Activated T-cell treated with anti-CD3 and anti-CD28 coated beads, Interleukin-2, amount 50 U/mL, for 4 hours (primary cell): ENCODE results near the gene EPN3. TPM values are rescaled to one million over a fixed set of nuclear protein-coding genes. Genes with fewer than 3 reads are reported as not detected.

Experiments used
- ATAC-seq, 2 donors: fragments of 200-7000 bp; cut with Tn5 transposase; one replicate each; pipeline ENCODE4 v1.10.0; 2021
- DNase-seq: peaks from one replicate; pipeline ENCODE4 v3.0.0-alpha.2; 2020
- H3K27me3 Mint-ChIP-seq: one replicate; pipeline ENCODE4 v1.8.0; 2021; ENCODE audit warnings: low read depth, mixed read lengths
- H3K36me3 Mint-ChIP-seq: one replicate; pipeline ENCODE4 v1.8.0; 2022; ENCODE audit warnings: mixed read lengths; ENCODE audit not compliant: insufficient read depth
- H3K4me1 Mint-ChIP-seq: one replicate; pipeline ENCODE4 v1.8.0; 2021; ENCODE audit warnings: low read depth, mixed read lengths
- H3K4me3 Mint-ChIP-seq: one replicate; pipeline ENCODE4 v1.8.0; 2021; ENCODE audit warnings: mild to moderate bottlenecking, moderate library complexity, mixed read lengths
- H3K9me3 Mint-ChIP-seq: one replicate; pipeline ENCODE4 v1.8.0; 2021; ENCODE audit warnings: mixed read lengths
- total RNA-seq, 3 donors: library from RNA; stranded (reverse); gene quantifications; one replicate each; pipeline ENCODE4 v1.2.1, GENCODE V29; 2021

Gene EPN3
- total RNA-seq, 3 donors from 2014 or later: 0.30 TPM; not detected in 2

DNA sequence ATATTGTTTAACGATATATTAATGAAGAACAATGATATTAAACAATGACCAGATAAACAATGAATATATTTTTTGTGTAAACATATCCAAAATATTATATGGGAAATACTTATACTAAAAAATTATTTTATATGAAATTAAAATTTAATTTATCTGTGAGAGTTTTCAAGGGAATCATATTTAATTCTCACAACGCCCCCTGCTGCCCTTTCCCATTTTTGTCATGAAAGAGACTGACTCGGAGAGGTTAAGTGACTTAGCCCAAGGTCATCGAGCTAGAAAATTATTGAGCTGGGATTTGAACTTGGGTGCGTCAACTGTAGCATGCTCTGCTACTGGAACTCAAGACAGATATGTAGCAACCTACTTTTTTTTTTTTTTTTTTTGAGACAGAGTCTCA is 31.5 kb upstream of the EPN3 start:
- peaks cover 2% of the 10 kb centered on the region for H3K27me3 Mint-ChIP-seq
- no peak for ATAC-seq
- no peak for DNase-seq

DNA sequence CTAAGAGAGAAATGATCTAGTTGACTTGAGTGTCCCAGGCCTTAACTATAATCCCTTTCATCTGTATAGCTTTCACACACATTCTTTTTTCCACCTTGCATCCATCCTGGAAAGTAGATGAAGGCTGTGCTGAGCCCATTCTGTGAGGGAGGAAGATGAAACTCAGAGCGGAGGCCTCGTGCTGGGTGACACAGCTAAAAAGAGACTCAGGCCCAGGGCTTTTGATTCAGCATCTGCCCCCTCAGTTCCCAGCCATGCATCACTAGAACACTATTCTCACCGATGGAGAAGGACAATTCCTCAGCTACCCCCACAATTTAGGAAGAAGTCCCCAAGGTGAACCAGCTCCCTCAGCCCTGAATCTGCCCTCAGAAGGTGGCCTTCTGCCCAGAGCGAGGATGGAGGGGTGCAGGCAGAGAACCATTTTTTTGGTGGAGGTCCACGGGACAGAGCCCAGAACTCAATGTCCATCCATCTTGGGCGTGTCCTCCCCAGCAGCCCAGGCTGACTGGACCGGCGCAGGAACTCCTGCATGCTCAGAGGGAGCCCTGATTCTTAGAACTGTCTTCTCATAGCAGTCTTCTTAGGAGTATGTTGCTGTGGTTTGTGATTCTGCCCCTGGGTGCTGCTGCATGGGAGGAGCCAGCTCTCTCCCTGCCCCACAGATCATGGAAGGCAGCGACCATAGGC is 30.1 kb upstream of the EPN3 start:
- H3K4me3 Mint-ChIP-seq: no peak overlapping the region
- ATAC-seq: peak in 1 of 2 donors; percentile 27
- H3K36me3 Mint-ChIP-seq: no peaks in the 10 kb centered on the region
- DNase-seq: no peak
- H3K9me3 Mint-ChIP-seq: no peaks in the 10 kb centered on the region
- H3K27me3 Mint-ChIP-seq: peaks cover 2% of the 10 kb centered on the region
- H3K4me1 Mint-ChIP-seq: peaks cover 9% of the 10 kb centered on the region

More for the DNA sequence above, 31.5 kb upstream of the EPN3 start:
- Mint-ChIP-seq H3K4me3 (no peak overlapping the region), H3K9me3 (no peaks in the 10 kb centered on the region), H3K4me1 (peaks cover 9% of the 10 kb centered on the region), H3K36me3 (no peaks in the 10 kb centered on the region)

GRCh38 chr17:50505591-50506130 is 26.9 kb upstream of the EPN3 start:
- H3K27me3 Mint-ChIP-seq: no peaks in the 10 kb centered on the region
- no peaks in the 10 kb centered on the region for H3K36me3 Mint-ChIP-seq
- H3K4me3 Mint-ChIP-seq: no peak overlapping the region
- no peak for ATAC-seq
- peaks cover 30% of the 10 kb centered on the region for H3K4me1 Mint-ChIP-seq
- DNase-seq: no peak
- no peaks in the 10 kb centered on the region for H3K9me3 Mint-ChIP-seq

DNA sequence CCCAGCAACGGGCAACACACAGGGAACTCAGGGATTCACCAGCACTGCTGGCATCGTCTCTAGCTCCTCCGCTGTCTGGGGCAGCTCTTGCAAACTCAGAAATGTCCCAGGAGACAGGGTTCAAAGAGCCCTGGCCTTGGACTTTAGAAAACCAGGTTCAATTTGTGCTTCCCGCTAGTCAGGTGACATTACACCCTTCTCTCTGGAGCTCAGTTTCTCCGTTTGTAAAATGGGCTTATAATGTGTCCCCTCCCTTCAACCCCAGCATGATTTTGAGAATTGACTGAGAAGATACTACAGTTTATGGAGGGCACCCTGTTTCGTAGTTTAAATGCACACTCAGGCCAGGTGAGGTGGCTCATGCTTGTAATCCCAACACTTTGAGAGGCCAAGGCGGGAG is 26.2 kb upstream of the EPN3 start:
- Mint-ChIP-seq H3K36me3 (no peaks in the 10 kb centered on the region), H3K4me1 (peaks cover 37% of the 10 kb centered on the region), H3K27me3 (no peaks in the 10 kb centered on the region), H3K4me3 (no peak overlapping the region), H3K9me3 (no peaks in the 10 kb centered on the region)
- DNase-seq (no peak), ATAC-seq (no peak)

DNA sequence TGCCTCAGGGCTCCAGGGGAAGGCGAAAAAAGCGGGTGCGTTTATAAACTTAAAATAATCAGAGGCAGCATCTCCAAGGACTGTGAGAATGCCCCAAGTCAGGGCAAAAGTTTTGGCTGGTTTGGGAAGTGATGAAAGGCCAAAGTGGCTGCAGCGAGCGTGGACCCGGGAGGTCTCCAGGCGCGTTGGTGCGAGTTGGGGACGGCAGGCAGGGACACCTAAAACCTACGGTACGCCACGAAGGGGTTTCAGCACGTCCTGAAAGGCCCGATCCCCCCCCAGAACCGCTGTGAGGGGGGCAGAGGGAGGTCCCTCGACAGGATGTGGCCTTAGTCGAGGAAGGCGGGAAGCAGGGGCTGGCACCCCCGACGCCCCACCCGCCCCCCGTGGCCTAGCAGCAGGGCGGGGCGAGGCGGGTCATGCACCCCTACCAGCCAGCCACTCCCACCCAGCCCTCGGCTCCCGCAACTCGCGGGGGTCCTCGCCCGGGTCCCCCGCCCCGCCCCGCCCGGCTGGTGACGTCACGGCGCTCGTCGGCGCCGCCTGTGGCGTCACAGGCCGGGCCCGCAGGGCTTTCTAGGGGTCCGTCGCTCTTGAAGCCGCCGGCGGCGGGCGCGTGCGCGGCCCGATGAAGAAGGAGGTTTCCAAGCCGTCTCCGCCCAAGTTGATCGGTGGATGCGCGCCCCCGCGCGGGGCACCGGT is 24.5 kb upstream of the EPN3 start, which contains the start of gene MYCBPAP:
TSS of gene MYCBPAP (plus strand) at position 569 of the 702 bp plus-strand sequence. CDS start 236 bp downstream, outside the sequence.
- H3K36me3 Mint-ChIP-seq: no peaks in the 10 kb centered on the region
- H3K4me3 Mint-ChIP-seq: peak within 1 kb of the TSS; percentile 86
- DNase-seq (peak; percentile 46), ATAC-seq (peak; percentile 67 to 79)
- H3K4me1 Mint-ChIP-seq: peaks cover 47% of the 10 kb centered on the region
- H3K27me3 Mint-ChIP-seq: no peaks in the 10 kb centered on the region
- H3K9me3 Mint-ChIP-seq: no peaks in the 10 kb centered on the region

DNA sequence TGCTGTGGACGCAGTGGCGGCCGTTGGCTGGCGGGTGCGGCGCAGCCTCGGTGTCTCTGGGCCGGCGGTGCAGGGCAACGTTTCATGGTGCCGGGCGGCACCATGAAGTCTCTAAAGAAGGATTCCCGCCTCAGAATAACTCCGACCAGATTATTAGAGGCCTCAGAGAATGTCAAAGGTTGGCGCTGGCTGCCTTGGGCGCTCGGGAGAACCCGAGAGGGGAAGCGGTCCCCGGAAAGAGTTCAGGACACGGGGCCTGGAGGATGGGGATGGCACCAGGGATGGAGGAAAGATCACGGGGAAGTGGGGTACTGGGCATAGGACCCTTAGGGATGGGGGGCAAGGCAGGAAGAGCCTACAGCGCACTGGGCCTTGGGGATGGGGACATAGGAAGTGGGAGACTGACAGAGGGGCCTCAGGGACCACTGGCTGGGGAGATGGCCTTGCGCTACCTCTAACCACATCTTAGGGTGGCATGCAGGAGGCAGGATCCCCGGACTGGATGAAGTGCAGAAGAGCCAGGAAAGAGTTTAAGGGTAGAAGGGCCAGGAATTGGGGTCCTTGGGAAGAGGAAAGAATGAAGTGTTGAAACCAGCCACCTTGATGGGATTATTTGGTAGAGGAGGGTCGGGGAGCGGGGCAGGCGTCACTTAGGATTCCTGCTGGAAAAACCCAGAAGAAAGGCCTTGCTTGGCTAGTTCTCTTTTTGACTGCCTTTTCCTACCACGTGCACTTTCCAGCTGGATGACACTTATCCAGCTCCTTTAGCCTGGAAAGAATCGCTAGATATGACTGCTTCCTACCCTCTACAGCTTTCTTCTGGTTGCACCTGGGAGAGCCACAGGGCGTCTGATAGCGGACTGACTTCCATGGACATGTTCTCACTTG is 23.7 kb upstream of the EPN3 start:
- no peak for ATAC-seq
- H3K36me3 Mint-ChIP-seq: no peaks in the 10 kb centered on the region
- H3K9me3 Mint-ChIP-seq: no peaks in the 10 kb centered on the region
- no peaks in the 10 kb centered on the region for H3K27me3 Mint-ChIP-seq
- DNase-seq: no peak
- peaks cover 44% of the 10 kb centered on the region for H3K4me1 Mint-ChIP-seq
- peak overlapping the region; percentile 85 for H3K4me3 Mint-ChIP-seq

DNA sequence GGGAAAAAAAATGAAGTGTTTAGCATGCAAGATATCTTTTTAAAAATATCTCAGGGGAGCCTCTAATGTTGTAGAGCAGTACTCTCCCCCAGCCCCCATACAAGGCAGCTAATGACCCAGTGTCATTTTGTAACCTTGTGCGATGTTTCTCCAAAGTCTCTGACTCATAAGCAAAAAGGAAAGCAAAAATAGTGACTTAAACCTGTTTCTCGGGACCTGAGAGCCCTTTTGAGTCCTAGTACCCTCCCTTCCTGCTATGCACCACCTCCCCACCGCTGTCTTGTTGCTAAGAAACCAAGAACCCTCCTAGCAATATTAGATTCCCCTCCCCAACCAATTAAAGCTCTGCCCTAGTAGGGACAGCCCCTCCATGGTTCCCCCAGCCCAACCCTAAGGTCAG is 21.5 kb upstream of the EPN3 start:
- Mint-ChIP-seq H3K27me3 (no peaks in the 10 kb centered on the region), H3K9me3 (no peaks in the 10 kb centered on the region), H3K4me3 (peak overlapping the region; percentile 33), H3K36me3 (no peaks in the 10 kb centered on the region), H3K4me1 (peaks cover 38% of the 10 kb centered on the region)
- ATAC-seq: peak; percentile 78 to 83
- DNase-seq: no peak

GRCh38 chr17:50513495-50513894 is 19.0 kb upstream of the EPN3 start:
- no peak for DNase-seq
- no peak for ATAC-seq
- Mint-ChIP-seq H3K4me3 (no peak overlapping the region), H3K27me3 (no peaks in the 10 kb centered on the region), H3K9me3 (no peaks in the 10 kb centered on the region), H3K36me3 (no peaks in the 10 kb centered on the region), H3K4me1 (peaks cover 40% of the 10 kb centered on the region)

DNA sequence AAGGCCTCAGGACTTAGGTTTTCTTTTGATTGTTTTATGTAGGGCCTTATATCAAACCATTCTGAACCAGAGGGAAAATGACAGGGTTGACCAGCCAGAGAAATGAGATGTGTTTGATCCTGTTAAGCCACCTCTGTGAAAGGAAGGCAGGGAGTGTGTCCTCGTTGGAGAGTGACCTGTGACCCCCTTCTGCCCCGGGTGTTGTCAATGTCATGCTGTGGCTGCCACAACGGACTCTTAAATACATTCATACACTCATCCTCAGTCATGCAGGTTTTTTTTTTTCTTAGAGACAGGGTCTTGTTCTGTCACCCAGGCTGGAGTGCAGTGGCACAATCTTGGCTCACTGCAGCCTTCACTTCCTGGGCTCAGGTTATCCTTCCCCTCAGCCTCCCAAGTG is 18.1 kb upstream of the EPN3 start:
- Mint-ChIP-seq H3K9me3 (no peaks in the 10 kb centered on the region), H3K4me1 (peaks cover 33% of the 10 kb centered on the region)
- ATAC-seq: no peak

GRCh38 chr17:50514936-50515702 is 17.4 kb upstream of the EPN3 start:
- no peak overlapping the region for H3K4me3 Mint-ChIP-seq
- H3K9me3 Mint-ChIP-seq: no peaks in the 10 kb centered on the region
- no peaks in the 10 kb centered on the region for H3K36me3 Mint-ChIP-seq
- ATAC-seq: no peak
- no peaks in the 10 kb centered on the region for H3K27me3 Mint-ChIP-seq
- peaks cover 27% of the 10 kb centered on the region for H3K4me1 Mint-ChIP-seq
- DNase-seq: no peak

More for the DNA sequence above, 18.1 kb upstream of the EPN3 start:
- no peak for DNase-seq
- Mint-ChIP-seq H3K27me3 (no peaks in the 10 kb centered on the region), H3K4me3 (no peak overlapping the region), H3K36me3 (no peaks in the 10 kb centered on the region)

DNA sequence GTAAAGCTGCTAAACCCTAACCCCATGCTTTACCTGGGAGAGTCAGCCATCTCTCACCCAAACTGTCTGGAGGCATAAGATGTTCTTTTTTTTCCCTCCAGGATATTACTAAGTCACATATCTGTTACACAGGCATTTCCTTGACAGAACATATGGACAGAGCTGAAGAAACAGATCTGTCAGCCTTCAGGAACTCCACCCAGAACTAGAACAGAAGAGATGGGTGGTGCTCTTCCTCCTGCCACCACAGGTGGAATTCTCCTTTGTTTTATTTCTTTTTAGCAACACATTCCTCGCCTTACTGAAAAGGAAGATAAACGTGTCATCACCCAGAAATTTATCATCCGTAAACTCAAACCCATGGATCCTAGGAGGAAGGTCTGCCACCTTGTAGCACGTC is 15.5 kb upstream of the EPN3 start:
- H3K9me3 Mint-ChIP-seq: no peaks in the 10 kb centered on the region
- ATAC-seq (no peak), DNase-seq (no peak)
- no peaks in the 10 kb centered on the region for H3K27me3 Mint-ChIP-seq
- peaks cover 12% of the 10 kb centered on the region for H3K4me1 Mint-ChIP-seq
- no peaks in the 10 kb centered on the region for H3K36me3 Mint-ChIP-seq
- no peak overlapping the region for H3K4me3 Mint-ChIP-seq

GRCh38 chr17:50517504-50518383 is 14.8 kb upstream of the EPN3 start:
- ATAC-seq (no peak), DNase-seq (no peak)
- H3K27me3 Mint-ChIP-seq: no peaks in the 10 kb centered on the region
- no peak overlapping the region for H3K4me3 Mint-ChIP-seq
- peaks cover 8% of the 10 kb centered on the region for H3K4me1 Mint-ChIP-seq
- H3K36me3 Mint-ChIP-seq: no peaks in the 10 kb centered on the region
- H3K9me3 Mint-ChIP-seq: no peaks in the 10 kb centered on the region
